Activated CD4-positive, alpha-beta T cell treated with anti-CD3 and anti-CD28 coated beads, Interleukin-2, amount 50 U/mL, for 4 hours (primary cell): Measurements from ENCODE around the gene ADAMTS13.

ENCODE experiments used
- DNase-seq, 2 experiments: peaks; one replicate each; pipeline ENCODE4 v3.0.0-alpha.2; 2020

The ADAMTS13 gene

DNA sequence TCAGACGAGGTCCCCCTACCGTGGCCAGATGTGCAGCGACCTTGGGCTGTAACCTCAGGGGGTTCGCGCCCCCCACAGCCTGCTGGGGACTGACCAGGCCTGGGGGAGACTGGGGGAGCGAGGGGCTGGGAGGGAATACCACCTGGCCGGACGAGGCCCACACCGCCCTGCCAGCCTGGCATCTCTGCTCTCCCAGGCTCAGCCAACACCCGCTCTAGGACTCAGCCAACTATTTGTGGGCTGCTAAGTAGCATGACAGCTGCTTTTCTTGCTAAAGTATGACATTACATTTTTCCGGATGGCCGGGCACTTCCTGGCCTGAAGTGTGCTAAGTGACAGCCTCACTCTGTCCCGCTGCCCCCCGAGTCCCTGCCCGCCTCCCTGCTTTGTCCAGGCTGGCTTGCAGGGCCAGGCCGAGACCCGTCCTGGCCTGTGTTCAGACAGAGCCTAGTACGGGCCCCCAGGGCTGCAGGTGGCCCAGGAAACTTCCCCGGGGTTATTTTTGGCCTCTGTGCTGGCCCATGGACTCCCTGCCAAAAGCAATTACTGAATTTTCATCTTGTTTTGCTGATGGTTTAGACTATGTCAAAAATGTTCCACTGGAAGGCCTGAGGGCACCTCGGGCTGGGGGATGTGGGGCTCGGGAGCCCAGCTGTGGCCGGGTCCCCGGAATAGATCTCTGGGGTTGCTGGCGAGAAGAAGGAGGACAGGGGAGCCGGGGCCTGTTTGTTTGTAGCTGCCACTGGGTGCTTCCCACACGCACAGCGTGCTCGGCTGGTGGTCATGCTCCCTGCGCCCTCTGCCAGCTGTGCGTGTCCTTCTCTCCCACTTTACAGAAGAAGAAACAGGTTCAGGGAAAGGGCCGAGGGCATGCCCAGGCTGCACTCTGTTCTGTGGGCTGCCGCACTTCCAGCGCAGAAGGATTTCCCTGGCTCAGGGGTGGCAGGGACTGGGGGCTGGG, 70.2 kb downstream of the ADAMTS13 start:
- no peak for DNase-seq

DNA sequence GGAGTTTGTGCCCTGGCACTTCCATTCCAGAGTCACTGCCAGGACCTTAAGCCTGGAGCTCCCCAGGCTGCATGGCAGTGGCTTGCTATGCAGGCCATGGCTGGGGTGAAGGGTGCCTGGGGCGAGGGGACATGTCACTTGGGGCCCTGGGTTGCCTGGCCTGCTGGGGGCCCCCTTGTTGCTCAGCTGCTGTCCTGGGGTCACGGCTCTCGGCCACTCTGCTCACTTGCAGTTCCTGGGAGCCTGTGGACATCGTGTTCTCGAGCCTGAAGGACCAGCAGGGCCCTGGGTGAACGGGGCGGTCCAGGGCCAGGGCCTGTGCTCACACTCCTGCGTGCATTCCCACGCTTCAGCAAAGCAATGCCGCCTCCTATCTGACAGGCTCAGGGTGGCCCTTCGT, 71.3 kb downstream of the ADAMTS13 start:
- DNase-seq: no peak

DNA sequence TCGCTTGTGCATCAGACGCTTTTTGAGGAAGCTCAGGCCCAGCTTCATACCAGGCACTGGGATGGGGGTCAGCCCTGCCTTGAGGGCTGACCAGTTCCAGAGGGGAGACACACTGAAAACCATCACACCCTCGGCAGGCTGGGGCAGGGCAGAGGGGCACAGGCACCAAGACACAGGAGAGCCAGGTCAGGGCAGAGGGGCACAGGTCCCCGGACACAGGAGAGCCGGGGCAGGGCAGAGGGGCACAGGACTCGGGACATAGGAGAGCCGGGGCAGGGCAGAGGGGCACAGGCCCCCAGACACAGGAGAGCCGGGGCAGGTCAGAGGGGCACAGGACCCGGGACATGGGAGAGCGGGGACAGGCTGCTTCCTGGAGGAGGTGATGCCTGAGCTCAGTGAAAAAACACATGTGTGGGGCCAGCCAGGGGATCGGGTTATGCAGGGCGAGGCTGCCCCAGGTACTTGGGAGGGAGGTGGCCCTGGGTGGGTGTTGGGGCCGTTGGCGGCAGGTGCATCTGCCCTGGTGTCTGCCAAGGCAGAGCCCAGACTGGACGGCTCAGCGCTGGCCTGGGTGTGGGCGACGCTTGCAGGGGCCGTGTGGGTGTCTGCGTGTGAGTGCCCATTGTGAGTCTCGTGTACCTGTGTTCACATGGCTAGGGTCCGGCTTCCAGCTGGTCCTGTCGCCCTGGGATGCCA, 71.8 kb downstream of the ADAMTS13 start:
- DNase-seq: no peak

DNA sequence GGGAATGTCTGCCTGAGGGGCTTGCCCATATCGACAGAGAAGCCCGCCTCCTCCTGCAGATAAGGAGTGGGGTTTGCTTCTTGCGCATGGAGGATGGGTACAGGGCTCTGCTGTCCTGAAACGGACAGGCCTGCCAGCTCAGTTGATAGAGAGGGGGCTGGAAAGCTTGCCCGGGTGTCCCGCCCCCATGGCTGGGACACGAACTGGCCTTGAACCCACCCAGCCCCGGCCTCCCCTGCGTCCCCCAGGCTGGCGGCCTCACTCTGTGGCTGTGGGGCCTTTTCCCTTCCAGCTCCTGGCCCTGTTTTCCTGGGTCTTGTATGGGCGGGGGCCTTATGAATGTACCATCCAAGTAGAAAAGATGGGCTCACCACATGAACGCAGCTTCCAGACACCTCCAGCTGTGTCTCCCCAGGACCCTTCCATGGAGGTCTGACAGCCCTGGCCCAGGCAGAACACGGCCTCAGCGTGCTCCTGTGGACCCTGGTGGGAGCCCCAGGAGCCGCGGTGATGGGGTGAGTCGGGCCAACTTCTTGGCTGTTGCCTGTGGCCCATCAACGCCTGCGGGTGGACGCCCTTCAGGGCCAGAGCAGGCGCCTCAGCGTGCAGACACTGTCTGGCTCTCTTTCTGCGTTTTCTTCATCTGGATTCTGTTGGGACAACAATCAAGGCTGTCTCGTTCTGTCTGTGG, 72.6 kb downstream of the ADAMTS13 start:
- DNase-seq: no peak

DNA sequence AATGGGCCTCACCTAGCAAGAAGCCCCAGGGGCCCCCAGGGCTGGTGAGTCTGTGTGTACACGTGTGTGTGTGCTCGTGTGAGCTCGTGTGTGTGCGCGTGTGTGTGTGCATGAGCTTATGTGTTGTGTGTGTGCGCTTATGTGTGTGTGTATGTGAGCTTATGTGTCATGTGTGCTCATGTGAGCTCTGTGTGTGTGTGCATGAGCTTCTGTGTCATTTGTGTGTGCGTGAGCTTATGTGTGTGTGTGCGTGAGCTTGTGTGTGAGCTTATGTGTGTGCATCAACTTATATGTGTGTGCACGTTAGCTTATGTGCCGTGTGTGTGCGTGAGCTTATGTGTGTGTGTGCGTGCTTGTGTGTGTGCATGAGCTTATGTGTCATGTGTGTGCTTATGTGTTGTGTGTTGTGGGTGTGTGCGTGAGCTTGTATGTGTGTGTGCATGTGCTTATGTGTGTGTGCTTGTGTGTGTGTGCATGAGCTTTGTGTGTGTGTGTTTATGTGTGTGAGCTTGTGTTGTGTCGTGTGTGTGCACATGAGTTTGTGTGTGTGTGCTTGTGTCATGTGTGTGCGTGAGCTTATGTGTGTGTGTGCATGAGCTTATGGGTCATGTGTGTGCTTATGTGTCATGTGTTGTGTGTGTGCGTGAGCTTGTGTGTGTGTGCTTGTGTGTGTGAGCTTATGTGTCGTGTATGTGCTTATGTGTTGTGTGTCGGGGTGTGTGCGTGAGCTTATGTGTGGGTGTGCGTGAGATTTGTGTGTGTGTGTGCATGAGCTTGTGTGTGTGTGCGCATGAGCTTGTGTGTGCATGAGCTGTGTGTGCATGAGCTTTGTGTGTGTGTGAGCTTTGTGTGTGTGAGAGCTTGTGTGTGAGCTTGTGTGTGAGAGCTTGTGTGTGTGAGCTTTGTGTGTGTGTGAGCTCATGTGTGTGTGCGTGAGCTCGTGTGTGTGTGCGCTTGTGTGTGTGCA, 73.4 kb downstream of the ADAMTS13 start:
- no peak for DNase-seq

DNA sequence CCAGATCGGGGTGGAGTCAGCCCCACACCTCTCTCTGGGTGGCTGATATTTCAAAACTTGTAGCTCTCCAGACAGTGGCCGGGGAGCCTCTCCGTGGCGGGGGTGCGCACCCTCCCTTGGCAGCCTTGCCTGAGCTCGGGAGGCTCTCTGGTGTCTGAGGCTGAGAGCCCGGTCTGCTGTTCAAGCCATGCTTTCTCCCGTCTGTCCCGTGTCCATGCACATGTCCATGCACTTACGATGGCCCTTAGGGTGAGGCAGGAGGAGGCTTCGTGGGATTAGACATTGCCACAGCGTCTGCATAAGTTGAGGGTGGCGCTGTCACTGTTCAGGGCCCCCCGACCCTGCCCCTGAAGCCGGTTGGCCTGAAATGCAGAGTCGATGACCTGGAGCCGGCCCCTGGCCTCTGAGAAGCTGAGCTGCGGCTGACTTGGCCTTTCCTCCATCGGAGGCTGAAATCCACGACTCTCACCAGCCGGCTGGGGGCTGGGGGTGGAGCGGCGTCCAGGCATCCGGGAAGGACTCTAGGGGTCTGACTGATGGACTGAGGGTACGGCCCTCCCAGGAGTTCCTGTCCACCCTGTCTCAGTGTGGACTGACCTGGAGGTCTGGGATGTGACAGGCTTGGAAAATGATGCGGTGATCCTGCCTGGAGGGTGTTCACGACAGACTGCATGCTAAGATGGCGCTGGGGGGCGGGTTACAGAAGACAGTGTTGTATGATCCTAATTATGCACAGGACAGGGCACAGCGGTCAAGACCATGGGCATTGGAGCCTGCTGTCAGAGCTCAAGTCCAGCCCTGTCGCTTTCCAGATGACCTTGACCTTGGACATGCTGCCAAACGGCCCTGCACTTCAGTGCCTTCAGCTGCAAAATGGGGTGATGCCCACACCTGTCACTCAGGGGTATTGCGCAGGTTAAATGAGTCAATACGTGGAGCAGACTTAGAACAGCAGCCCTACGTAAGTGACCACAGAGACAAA, 75.0 kb downstream of the ADAMTS13 start:
- DNase-seq: no peak

DNA sequence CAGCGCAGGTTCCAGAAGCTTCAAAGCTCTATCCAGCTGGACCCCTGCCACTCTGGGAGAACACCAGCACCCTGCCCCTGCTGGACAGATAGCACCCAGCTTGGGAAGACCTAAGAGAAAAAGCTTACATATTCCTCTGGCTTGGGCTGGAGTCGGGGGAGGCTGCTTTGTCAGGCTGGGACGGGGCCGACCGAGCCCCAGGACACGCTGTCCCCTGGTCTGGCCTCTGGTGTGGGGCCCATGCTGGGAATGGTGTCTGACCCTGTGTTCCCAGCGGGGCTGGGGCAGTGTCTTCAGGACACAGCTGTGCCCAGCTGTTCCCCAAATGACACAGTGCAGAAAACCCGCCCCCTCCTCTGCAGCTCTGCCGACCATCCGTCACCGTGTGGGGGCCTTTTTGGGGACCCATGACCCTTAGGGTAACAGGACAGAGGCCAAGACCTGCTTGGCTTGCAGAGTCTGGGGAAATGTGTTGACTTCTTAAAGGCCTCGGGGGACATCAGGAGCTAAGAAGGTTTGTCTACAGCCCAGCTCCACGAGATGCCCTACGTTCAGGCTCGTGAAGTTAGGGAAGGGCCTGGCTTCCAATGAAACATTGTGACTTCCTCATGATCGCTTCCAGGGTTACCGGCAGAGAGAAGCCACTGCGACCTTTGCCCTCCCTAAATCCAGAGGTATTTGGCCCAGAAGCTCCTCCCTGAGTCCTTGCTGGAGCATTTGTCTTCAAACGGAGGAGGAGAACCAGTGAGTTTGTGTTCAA, 77.1 kb downstream of the ADAMTS13 start:
- no peak for DNase-seq

DNA sequence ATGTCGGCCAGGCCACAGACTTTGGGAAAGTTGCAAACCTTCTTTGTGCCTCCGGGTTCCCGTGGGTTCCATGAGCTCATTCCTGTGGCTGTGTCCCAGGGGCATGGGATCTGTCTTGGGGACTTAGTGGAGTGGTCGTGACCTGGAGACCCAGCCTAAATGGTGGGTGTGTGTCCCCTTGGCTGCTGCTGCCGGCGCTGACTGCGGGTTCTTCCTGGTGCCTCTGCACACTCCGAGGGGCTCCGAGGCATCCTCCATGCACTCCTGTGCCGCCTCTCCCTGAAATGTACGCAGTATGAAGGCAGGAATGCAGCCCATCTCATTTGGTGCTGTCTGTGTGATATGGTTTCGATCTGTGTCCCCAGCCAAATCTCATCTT, 77.7 kb downstream of the ADAMTS13 start:
- no peak for DNase-seq

DNA sequence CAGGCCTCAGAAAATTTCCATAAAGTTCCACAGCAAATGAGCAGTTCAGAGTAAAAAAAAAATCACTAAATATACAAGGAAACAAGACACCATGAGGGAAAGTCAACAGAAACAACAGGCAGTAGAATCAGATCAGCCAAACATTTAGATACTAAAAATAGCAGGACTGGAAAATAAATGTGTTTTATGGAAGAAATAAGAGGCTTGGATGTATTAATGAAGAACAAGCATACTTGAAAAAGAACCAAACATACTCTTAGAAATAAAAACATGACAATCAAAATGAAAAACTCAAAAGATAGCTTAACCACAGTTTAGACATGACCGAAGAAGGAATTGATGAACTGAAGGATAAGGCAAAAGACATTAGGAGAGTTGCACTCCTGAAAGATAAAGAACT, 79.9 kb downstream of the ADAMTS13 start:
- no peak for DNase-seq

DNA sequence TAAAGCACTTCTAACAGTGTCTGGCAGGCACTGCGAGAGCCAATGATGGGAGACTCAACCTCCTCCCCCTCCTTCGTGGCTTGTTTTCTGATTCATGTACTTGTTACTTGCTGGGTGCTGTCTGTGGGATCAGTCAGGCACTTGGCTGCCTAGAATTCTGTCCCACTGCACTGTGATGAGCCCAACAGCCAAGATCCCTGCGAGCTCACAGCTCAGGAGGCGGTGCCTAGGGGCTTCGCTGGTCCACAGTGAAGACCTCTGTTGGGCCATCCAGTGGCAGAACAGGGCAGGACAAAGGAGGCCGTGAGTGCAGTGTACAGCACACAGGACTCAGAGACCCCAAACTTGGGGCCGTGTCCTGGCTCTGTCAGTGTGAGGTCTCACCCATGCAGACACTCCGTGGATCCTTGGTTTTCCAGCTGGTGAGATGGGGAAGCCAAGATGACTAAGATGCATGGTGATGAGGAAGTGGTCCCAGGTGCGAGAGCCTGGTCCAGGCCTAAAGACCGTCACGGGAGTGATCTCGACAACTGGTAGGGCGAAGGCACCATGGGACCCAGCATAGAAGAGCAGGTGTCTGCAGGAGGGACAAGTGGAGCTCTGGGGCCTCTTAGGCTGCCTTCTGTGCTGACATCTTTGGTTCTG, 83.1 kb downstream of the ADAMTS13 start:
- DNase-seq: no peak

DNA sequence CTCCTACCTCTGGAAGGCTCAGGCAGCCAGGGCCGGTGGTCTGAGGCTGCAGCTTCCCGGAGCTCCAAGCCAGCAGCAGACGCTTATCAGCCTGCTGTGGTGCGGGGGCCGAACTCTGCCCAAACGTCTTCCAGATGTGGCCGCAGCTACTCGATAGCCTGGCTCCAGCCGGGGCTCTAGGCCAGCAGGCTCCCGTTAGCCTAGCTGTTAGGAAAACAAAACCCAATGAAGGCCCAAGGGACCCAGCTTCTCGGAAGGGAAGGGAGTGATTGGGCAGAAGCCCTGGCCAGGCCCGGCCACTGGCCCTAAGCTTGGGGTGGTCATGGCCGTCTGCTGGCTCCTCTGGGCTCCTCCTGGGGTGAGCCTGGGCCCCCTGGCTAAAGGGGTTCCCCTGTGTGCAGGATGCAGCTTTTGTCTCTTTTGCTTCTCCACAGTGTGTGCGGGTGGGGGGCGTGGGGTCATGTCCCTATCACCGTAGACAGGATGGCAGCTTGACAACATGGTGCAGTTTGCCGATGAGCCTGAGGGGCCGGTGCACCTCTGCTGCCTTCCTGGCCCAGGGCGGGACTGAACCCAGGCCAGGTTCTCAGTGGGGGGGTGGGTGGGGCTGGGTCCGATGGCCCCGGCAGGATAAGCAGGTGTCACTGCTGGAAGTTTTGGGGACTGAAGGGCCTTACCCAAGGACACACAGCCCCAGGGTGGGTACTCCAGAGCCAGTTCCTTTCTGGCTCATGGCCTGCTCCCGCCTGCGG, 83.9 kb downstream of the ADAMTS13 start:
- DNase-seq: no peak

DNA sequence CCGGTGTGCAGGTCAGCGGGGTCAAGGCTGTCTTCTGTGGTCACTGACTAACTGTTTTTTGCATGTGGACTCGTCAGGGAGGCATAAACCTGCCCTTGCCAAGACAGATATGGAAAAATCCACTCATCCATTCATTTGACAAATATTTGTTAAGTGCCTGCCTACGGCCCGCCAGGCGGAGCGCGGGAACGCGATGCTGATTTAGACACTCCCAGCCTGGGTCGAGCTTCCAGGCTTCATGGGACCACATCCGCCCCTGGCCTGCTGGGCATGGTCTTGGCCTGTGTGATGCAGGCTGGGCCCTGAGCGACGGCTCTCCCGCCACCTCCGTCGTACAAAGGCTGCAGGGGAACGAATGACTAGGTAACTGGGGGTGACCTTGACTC, 84.5 kb downstream of the ADAMTS13 start:
- DNase-seq: no peak

DNA sequence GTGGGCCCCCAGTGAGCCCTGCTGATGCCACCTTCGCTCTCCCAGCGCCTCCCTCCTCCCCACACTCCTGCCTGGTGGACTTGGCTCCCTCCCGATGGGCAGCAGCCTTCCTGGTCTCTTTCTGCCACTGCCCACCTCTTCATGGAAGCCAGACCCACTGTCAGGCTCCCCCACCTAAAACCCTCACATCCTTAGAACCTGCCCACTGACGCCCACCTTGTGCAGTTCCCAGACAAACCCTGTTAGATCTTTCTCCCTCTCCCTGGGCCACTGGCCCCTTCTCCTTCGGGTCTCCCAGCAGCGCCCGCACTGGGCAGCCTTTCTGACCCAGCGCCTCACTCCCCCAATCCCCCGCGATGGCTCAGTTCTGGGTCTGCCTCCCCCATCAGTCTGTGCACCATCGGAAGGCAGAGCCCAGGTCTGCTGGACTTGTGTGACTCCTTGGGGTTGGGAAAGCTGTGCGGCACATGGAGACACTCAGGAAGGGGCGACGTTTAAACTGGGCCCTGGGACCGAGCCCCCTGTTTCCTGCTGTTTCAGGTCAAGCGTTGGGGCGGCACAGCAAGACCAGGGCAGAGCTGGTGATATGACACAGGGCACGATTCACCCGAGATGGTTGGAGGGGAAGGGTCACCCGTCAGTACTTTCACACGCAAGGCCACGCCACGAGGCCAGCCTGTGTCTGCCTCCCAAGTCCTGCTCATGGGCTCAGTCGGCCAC, 85.2 kb downstream of the ADAMTS13 start:
- no peak for DNase-seq

DNA sequence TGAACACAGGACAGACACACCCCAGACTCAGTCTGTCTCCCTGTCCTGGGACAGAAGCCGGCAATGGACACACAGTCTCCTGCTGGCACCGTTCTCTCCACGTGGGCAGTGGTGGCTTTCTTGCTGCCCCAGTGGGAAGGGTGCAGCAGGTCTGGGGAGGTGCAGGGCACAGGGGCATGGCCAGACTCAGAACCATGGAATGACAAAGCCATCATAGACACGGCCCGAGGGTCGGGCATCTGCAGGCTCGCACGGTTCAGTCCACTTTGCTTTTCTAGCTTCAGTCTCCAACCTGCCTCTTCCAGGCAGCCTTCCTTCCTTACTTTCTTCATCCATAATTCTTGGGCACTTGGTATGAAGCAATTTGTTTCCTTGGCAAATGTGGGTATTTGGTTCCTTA, 85.9 kb downstream of the ADAMTS13 start:
- no peak for DNase-seq
